H1 (cell line): ENCODE data around the gene TRABD2A. TPM values are rescaled to one million over a fixed set of nuclear protein-coding genes. Genes with fewer than 3 reads are reported as not detected.

Experiments used
- CTCF ChIA-PET: fragments of 300-600 bp; sonication (Branson Sonifier 250); formaldehyde crosslinking; loops from one replicate; lab custom pipeline; 2021; ENCODE audit not compliant: partially characterized antibody; lab: Charles Lee
- POLR2A ChIA-PET: fragments of 300-600 bp; sonication (Branson Sonifier 250); formaldehyde crosslinking; loops from one replicate; lab custom pipeline; 2021; ENCODE audit warnings: inconsistent platforms; ENCODE audit not compliant: partially characterized antibody; lab: Charles Lee
- DNase-seq, 2 experiments: peaks; one replicate each; pipeline versions ENCODE4 v3.0.0 to v3.0.0-alpha.2; 2010 to 2022; ENCODE audit warnings: low spot score in 2 of 2, low read depth in 1 of 2, mixed read lengths in 1 of 2
- FAIRE-seq: peaks from 2 replicates; lab custom pipeline; 2011; peaks lifted over from hg19 to GRCh38; lab: Jason Lieb, UNC
- H2AFZ ChIP-seq: 2 replicates; pipeline ENCODE4 v1.8.1; 2012; ENCODE audit warnings: low read length, inconsistent platforms
- H2AK5ac ChIP-seq: 2 replicates; pipeline ENCODE4 v1.6.1; 2013; ENCODE audit warnings: low read depth, low read length
- H2BK120ac ChIP-seq: replicated peaks from 2 replicates; pipeline ENCODE3; 2013; ENCODE audit warnings: low read depth, low read length, inconsistent platforms
- H2BK12ac ChIP-seq: 2 replicates; pipeline ENCODE4 v1.6.1; 2013; ENCODE audit warnings: low read depth, low read length
- H2BK15ac ChIP-seq: 2 replicates; pipeline ENCODE4 v1.6.1; 2013; ENCODE audit warnings: low read length
- H2BK20ac ChIP-seq: 2 replicates; pipeline ENCODE4 v1.6.1; 2013; ENCODE audit warnings: low read length
- H2BK5ac ChIP-seq: 2 replicates; pipeline ENCODE4 v1.6.1; 2013; ENCODE audit warnings: low read depth, low read length
- H3K14ac ChIP-seq: 2 replicates; pipeline ENCODE4 v1.6.1; 2013; ENCODE audit warnings: inconsistent platforms; ENCODE audit not compliant: insufficient read length
- H3K18ac ChIP-seq: 2 replicates; pipeline ENCODE4 v1.6.1; 2013; ENCODE audit warnings: low read length; ENCODE audit errors: extremely low read depth
- H3K23ac ChIP-seq: 2 replicates; pipeline ENCODE4 v1.6.1; 2013; ENCODE audit warnings: inconsistent platforms; ENCODE audit not compliant: insufficient read length
- H3K23me2 ChIP-seq: 2 replicates; pipeline ENCODE4 v1.6.1; 2013; ENCODE audit warnings: low read depth, low read length
- H3K27ac ChIP-seq: 2 replicates; pipeline ENCODE4 v1.6.1; 2011; ENCODE audit warnings: low read depth, low read length, inconsistent platforms
- H3K27me3 ChIP-seq, 4 experiments: replicated peaks in 1 of 4; 1 replicate in 1 of 4; 2 replicates in 3 of 4; pipeline versions ENCODE4 v1.6.1 to v1.8.1; 2011 to 2013; ENCODE audit warnings: low read length in 3 of 4, mild to moderate bottlenecking in 3 of 4, inconsistent platforms in 2 of 4, mixed read lengths in 2 of 4, moderate library complexity in 1 of 4; ENCODE audit not compliant: control insufficient read depth in 3 of 4, insufficient read depth in 3 of 4; ENCODE audit errors: extremely low read depth in 1 of 4
- H3K36me3 ChIP-seq, 4 experiments: 2 replicates each; pipeline versions ENCODE4 v1.6.1 to v1.8.1; 2011 to 2013; ENCODE audit warnings: mild to moderate bottlenecking in 4 of 4, low read length in 3 of 4, moderate library complexity in 2 of 4, control low read depth in 1 of 4, inconsistent platforms in 1 of 4; ENCODE audit not compliant: insufficient read depth in 4 of 4, control insufficient read depth in 2 of 4
- H3K4ac ChIP-seq: replicated peaks from 2 replicates; pipeline ENCODE3; 2013; ENCODE audit warnings: low read length, low read depth, mixed read lengths, inconsistent platforms; ENCODE audit not compliant: insufficient read length
- H3K4me1 ChIP-seq, 4 experiments: replicated peaks in 1 of 4; 1 replicate in 1 of 4; 2 replicates in 3 of 4; pipeline versions ENCODE4 v1.6.1 to v1.8.1; 2011 to 2013; ENCODE audit warnings: low read length in 3 of 4, inconsistent platforms in 2 of 4, mixed read lengths in 1 of 4; ENCODE audit not compliant: insufficient read depth in 4 of 4, control insufficient read depth in 3 of 4
- H3K4me2 ChIP-seq, 2 experiments: 2 replicates each; pipeline versions ENCODE4 v1.6.1 to v1.8.1; 2011 to 2013; ENCODE audit warnings: low read depth in 2 of 2, low read length in 2 of 2, control low read depth in 1 of 2, inconsistent platforms in 1 of 2, mild to moderate bottlenecking in 1 of 2; ENCODE audit not compliant: insufficient read depth in 1 of 2
- H3K4me3 ChIP-seq, 4 experiments: fragments of 200-600, 300-600 bp in 1 of 4; sonication (generic), shearing (Covaris generic), sonication (Bioruptor Twin) in 1 of 4; 2 replicates each; pipeline versions ENCODE4 v1.5.1 to v1.8.1; 2011 to 2016; ENCODE audit warnings: low read length in 4 of 4, low read depth in 3 of 4, control low read depth in 2 of 4, inconsistent platforms in 2 of 4, mild to moderate bottlenecking in 2 of 4, mixed read lengths in 1 of 4, moderate library complexity in 1 of 4; ENCODE audit not compliant: insufficient read depth in 2 of 4; ENCODE audit errors: extremely low read depth in 1 of 4
- H3K56ac ChIP-seq: replicated peaks from 2 replicates; pipeline ENCODE3; 2013; ENCODE audit warnings: low read depth, mild to moderate bottlenecking, mixed read lengths, low read length, inconsistent platforms; ENCODE audit not compliant: insufficient read length
- H3K79me1 ChIP-seq: 2 replicates; pipeline ENCODE4 v1.6.1; 2013; ENCODE audit warnings: low read depth, low read length, control low read depth
- H3K79me2 ChIP-seq, 2 experiments: 2 replicates each; pipeline versions ENCODE4 v1.6.1 to v1.8.1; 2012 to 2013; ENCODE audit warnings: low read length in 2 of 2, mild to moderate bottlenecking in 2 of 2, inconsistent platforms in 1 of 2; ENCODE audit not compliant: insufficient read depth in 2 of 2, control insufficient read depth in 1 of 2
- H3K9ac ChIP-seq, 4 experiments: replicated peaks in 1 of 4; 1 replicate in 1 of 4; 2 replicates in 3 of 4; pipeline versions ENCODE4 v1.6.1 to v1.8.1; 2011 to 2013; ENCODE audit warnings: low read depth in 3 of 4, low read length in 3 of 4, control low read depth in 2 of 4, mild to moderate bottlenecking in 2 of 4, moderate library complexity in 2 of 4, inconsistent platforms in 1 of 4; ENCODE audit errors: extremely low read depth in 1 of 4
- H3K9me3 ChIP-seq, 2 experiments: 2 replicates each; pipeline versions ENCODE4 v1.6.1 to v1.8.1; 2012 to 2013; ENCODE audit warnings: mild to moderate bottlenecking in 2 of 2, moderate library complexity in 2 of 2, control low read depth in 1 of 2, inconsistent platforms in 1 of 2, low read depth in 1 of 2, low read length in 1 of 2, mixed read lengths in 1 of 2; ENCODE audit not compliant: insufficient read depth in 2 of 2
- H4K20me1 ChIP-seq, 2 experiments: replicated peaks in 1 of 2; 2 replicates each; pipeline versions ENCODE3 to v1.8.1; 2011 to 2013; ENCODE audit warnings: inconsistent platforms in 2 of 2, low read length in 2 of 2, mild to moderate bottlenecking in 1 of 2; ENCODE audit not compliant: insufficient read depth in 2 of 2, control insufficient read depth in 1 of 2
- H4K5ac ChIP-seq: 2 replicates; pipeline ENCODE4 v1.6.1; 2013; ENCODE audit warnings: low read length, low read depth, mixed read lengths, inconsistent platforms; ENCODE audit not compliant: insufficient read length
- H4K8ac ChIP-seq: 2 replicates; pipeline ENCODE4 v1.8.0; 2013; ENCODE audit warnings: mild to moderate bottlenecking, moderate library complexity, low read length, inconsistent platforms; ENCODE audit not compliant: insufficient read depth; ENCODE audit errors: extremely low read depth
- H4K91ac ChIP-seq: replicated peaks from 2 replicates; pipeline ENCODE3; 2013; ENCODE audit warnings: low read length, mixed read lengths, inconsistent platforms; ENCODE audit not compliant: insufficient read length
- ATF2 ChIP-seq: IDR thresholded peaks from 2 replicates; pipeline ENCODE4 v1.6.1; 2012; ENCODE audit warnings: low read length, inconsistent platforms
- BCL11A ChIP-seq, 2 experiments: IDR thresholded peaks; one replicate each; pipeline ENCODE4 v1.6.1; 2011; ENCODE audit warnings: low read depth in 2 of 2, low read length in 2 of 2, mild to moderate bottlenecking in 2 of 2
- FOSL1 ChIP-seq: IDR thresholded peaks from 2 replicates; pipeline ENCODE4 v1.6.1; 2011; ENCODE audit warnings: mild to moderate bottlenecking, low read depth, low read length, moderate library complexity; ENCODE audit not compliant: insufficient read depth
- KDM1A ChIP-seq: fragments of 200-600, 300-600 bp; sonication (generic); IDR thresholded peaks from 2 replicates; pipeline ENCODE4 v1.7.1; 2016; ENCODE audit warnings: mild to moderate bottlenecking, low read length, borderline replicate concordance
- NRF1 ChIP-seq: IDR thresholded peaks from 2 replicates; pipeline ENCODE4 v1.6.1; 2011; ENCODE audit warnings: mild to moderate bottlenecking, low read depth, low read length, improper control_type of control experiment
- RNF2 ChIP-seq: fragments of 200-900, 300-1000 bp; sonication (generic); IDR thresholded peaks from 2 replicates; pipeline ENCODE4 v1.7.1; 2016; ENCODE audit warnings: borderline replicate concordance, low read depth, mild to moderate bottlenecking, antibody characterized with exemption, low read length; ENCODE audit not compliant: poor library complexity, severe bottlenecking; ENCODE audit errors: missing control alignments
- SAP30 ChIP-seq: fragments of 300-600 bp; sonication (generic); IDR thresholded peaks from 2 replicates; pipeline ENCODE4 v1.7.1; 2012; ENCODE audit warnings: low read length, moderate library complexity, mild to moderate bottlenecking, inconsistent platforms; ENCODE audit not compliant: insufficient read depth, insufficient replicate concordance
- SIN3A ChIP-seq, 2 experiments: IDR thresholded peaks in 1 of 2; conservative IDR thresholded peaks in 1 of 2; 2 replicates each; pipeline ENCODE4 v1.6.1; 2011 to 2012; ENCODE audit warnings: low read length in 2 of 2, improper control_type of control experiment in 1 of 2, low read depth in 1 of 2, mild to moderate bottlenecking in 1 of 2
- WGBS, 2 experiments: shearing (Covaris generic) in 1 of 2; methylation state at CpG; one replicate each; pipeline versions ENCODE4 v1.1.6 to v1.1.7; 2013 to 2015; ENCODE audit warnings: low lambda C conversion rate in 2 of 2, mixed read lengths in 2 of 2, inconsistent platforms in 1 of 2, low coverage in 1 of 2, missing lambda C conversion rate in 1 of 2; ENCODE audit not compliant: insufficient replicate concordance in 2 of 2, insufficient coverage in 1 of 2, insufficient read length in 1 of 2; ENCODE audit errors: extremely low coverage in 1 of 2, missing lambda C conversion rate in 1 of 2; 5-methylcytosine and 5-hydroxymethylcytosine counted together
- polyA plus RNA-seq, 7 experiments: library from polyadenylated mRNA; depleted of rRNA in 3 of 7; stranded (reverse) in 5 of 7; unstranded in 2 of 7; fragments of >200 nt in 5 of 7; fragments of 200-250 nt in 2 of 7; gene quantifications; 1 replicate in 5 of 7; 2 replicates in 1 of 7; 4 replicates in 1 of 7; pipeline versions ENCODE4 v1.2.1 to v1.2.3, GENCODE V29; 2011 to 2013; ENCODE audit warnings: missing spikeins in 2 of 7, mixed read lengths in 2 of 7
- total RNA-seq: library from RNA; stranded (reverse); fragmentation: NEBNext Ultra II Directional; extraction: Animal tissue kit (Norgen Biotek cat#: 25700); gene quantifications from 2 replicates; pipeline ENCODE4 v1.2.1, GENCODE V29; 2021

TRABD2A gene
- total and polyA plus RNA-seq, 2 of the 8 experiments (the other 6 are each of a cell fraction or from before 2014, with no cell fraction given), result 17.3 to 18.6 TPM

- H3K9me3 ChIP-seq, result no peaks in the 10 kb centered on the region
- no peak overlapping the region for H2BK120ac ChIP-seq
- H3K4me1 ChIP-seq, result peaks cover 0 to 3% (median under 1%) of the 10 kb centered on the region in 4 experiments; a peak in 3 of 7 replicates
- peaks cover 18% of the 10 kb centered on the region for H3K23me2 ChIP-seq
- H3K79me1 ChIP-seq, result no peaks in the 10 kb centered on the region
- 0 out of 2 replicates have a peak overlapping the region, but pooled peaks have one; percentile 14 for H2AFZ ChIP-seq
- peak; percentile 32 for FAIRE-seq
- no peak overlapping the region for H4K91ac ChIP-seq
- no peak overlapping the region for H3K4ac ChIP-seq
- ChIA-PET CTCF (interaction anchor here (0.6 to 8.1 kb wide), 21 partner anchors 10 to 562 kb away, joined by 3 to 38 read pairs (median 3); no protein-coding TSS in a partner anchor), POLR2A (interaction anchor here (0.6 to 1.6 kb wide), 8 partner anchors 13 to 264 kb away, joined by 3 to 4 read pairs (median 3); no protein-coding TSS in a partner anchor)
- H3K14ac ChIP-seq, result no peak overlapping the region
- H3K4me2 ChIP-seq, result peak overlapping the region; percentile 93 to 95
- no peak overlapping the region for H2BK15ac ChIP-seq
- no peak overlapping the region for H3K56ac ChIP-seq
- no peak overlapping the region for H4K8ac ChIP-seq
- H3K27me3 ChIP-seq, result peaks cover 12 to 42% (median 39%) of the 10 kb centered on the region in 4 experiments
- no peak overlapping the region; a peak in 1 of 7 replicates for H3K9ac ChIP-seq
- H2AK5ac ChIP-seq, result no peak overlapping the region
- H4K5ac ChIP-seq, result no peak overlapping the region
- 6% methylated on average over 29 of the region's 29 CpGs; no CpG with 5 or more reads in 1 of the 2 experiments for WGBS, 2 experiments
- H3K79me2 ChIP-seq, result no peaks in the 10 kb centered on the region
- no peak overlapping the region for H2BK20ac ChIP-seq
- H3K23ac ChIP-seq, result no peak overlapping the region
- H3K18ac ChIP-seq, result peak overlapping the region; percentile 71; the same call in 1 of the 2 replicates
- H3K4me3 ChIP-seq, result peak overlapping the region; percentile 48 to 75 (median 62)
- H3K36me3 ChIP-seq, result no peaks in the 10 kb centered on the region
- H4K20me1 ChIP-seq, result peaks cover 0 to 5% of the 10 kb centered on the region in 2 experiments
- H2BK5ac ChIP-seq, result no peak overlapping the region
- H2BK12ac ChIP-seq, result no peak overlapping the region
- H3K27ac ChIP-seq, result no peak overlapping the region
- peak in 1 of 2 experiments; percentile 92 for DNase-seq
- TF ChIP-seq SAP30 (peak; percentile 33), FOSL1 (no peak), SIN3A (conservative IDR thresholded peaks at IDR 0.05 in 1 of 2, IDR thresholded peaks at IDR 0.05 in 1 of 2; ENCODE audit: low read depth in 1 of 2, low read length in 2 of 2) (0 out of 4 replicates have a peak, but pooled peaks of 1 of the 2 experiments have one; percentile 59), ATF2 (no peak), RNF2 (no peak), KDM1A (no peak), NRF1 (no peak), BCL11A (IDR thresholded peaks at IDR 0.05; ENCODE audit: low read depth in 2 of 2, low read length in 2 of 2) (no peak)
Observed at GRCh38 chr2:84881581-84882413, 913 bp upstream of the TRABD2A start.
